Astrocyte (in vitro differentiated cells and primary cell): ENCODE data around the gene CR1L. TPM values are rescaled to one million over a fixed set of nuclear protein-coding genes. Genes with fewer than 3 reads are reported as not detected.
"Not testable (repeated sequence)": the region's sequence is repeated elsewhere in the genome, so short reads cannot be mapped to it uniquely, and the experiment has no call there.

Experiments
- DNase-seq: peaks from one replicate; pipeline ENCODE4 v3.0.0-alpha.2; 2010; ENCODE audit warnings: low read depth
- FAIRE-seq: peaks from 2 replicates; lab custom pipeline; 2011; peaks lifted over from hg19 to GRCh38; lab: Jason Lieb, UNC
- H2AFZ ChIP-seq: 2 replicates; pipeline ENCODE4 v1.6.0; 2012; ENCODE audit warnings: low read depth, low read length, inconsistent platforms
- H3K27ac ChIP-seq: 2 replicates; pipeline ENCODE4 v1.5.1; 2011; ENCODE audit warnings: low read depth, low read length, inconsistent platforms
- H3K27me3 ChIP-seq: 2 replicates; pipeline ENCODE4 v1.6.0; 2011; ENCODE audit warnings: low read length, inconsistent platforms; ENCODE audit not compliant: insufficient read depth
- H3K36me3 ChIP-seq: 2 replicates; pipeline ENCODE4 v1.5.1; 2011; ENCODE audit warnings: low read length, inconsistent platforms; ENCODE audit not compliant: insufficient read depth
- H3K4me1 ChIP-seq: 2 replicates; pipeline ENCODE4 v1.5.1; 2011; ENCODE audit warnings: low read length, inconsistent platforms; ENCODE audit not compliant: insufficient read depth
- H3K4me2 ChIP-seq: 2 replicates; pipeline ENCODE4 v1.6.0; 2012; ENCODE audit warnings: low read length, inconsistent platforms
- H3K4me3 ChIP-seq: 2 replicates; pipeline ENCODE4 v1.5.1; 2011; ENCODE audit warnings: low read depth, mild to moderate bottlenecking, low read length, inconsistent platforms; ENCODE audit not compliant: insufficient read depth
- H3K79me2 ChIP-seq: 2 replicates; pipeline ENCODE4 v1.6.0; 2012; ENCODE audit warnings: mild to moderate bottlenecking, low read length, inconsistent platforms; ENCODE audit not compliant: insufficient read depth
- H3K9ac ChIP-seq: 2 replicates; pipeline ENCODE4 v1.6.0; 2012; ENCODE audit warnings: mild to moderate bottlenecking, low read length, inconsistent platforms
- H3K9me3 ChIP-seq: 2 replicates; pipeline ENCODE4 v1.5.1; 2012; ENCODE audit warnings: low read depth, mild to moderate bottlenecking, low read length, inconsistent platforms; ENCODE audit not compliant: insufficient read depth
- H4K20me1 ChIP-seq: 2 replicates; pipeline ENCODE4 v1.6.0; 2012; ENCODE audit warnings: low read length, inconsistent platforms; ENCODE audit not compliant: insufficient read depth
- H3K27ac Mint-ChIP-seq: one replicate; pipeline ENCODE4 v1.8.0; 2021; ENCODE audit warnings: mild to moderate bottlenecking, mixed read lengths; ENCODE audit not compliant: unreplicated experiment
- H3K27me3 Mint-ChIP-seq: one replicate; pipeline ENCODE4 v1.8.0; 2021; ENCODE audit warnings: low read depth, mixed read lengths; ENCODE audit not compliant: unreplicated experiment
- H3K36me3 Mint-ChIP-seq: one replicate; pipeline ENCODE4 v1.8.0; 2021; ENCODE audit warnings: low read depth, mixed read lengths; ENCODE audit not compliant: unreplicated experiment
- H3K4me1 Mint-ChIP-seq: one replicate; pipeline ENCODE4 v1.8.0; 2021; ENCODE audit warnings: low read depth, mixed read lengths; ENCODE audit not compliant: unreplicated experiment
- H3K4me3 Mint-ChIP-seq: one replicate; pipeline ENCODE4 v1.8.0; 2021; ENCODE audit warnings: mild to moderate bottlenecking, moderate library complexity, mixed read lengths; ENCODE audit not compliant: unreplicated experiment
- H3K9me3 Mint-ChIP-seq: one replicate; pipeline ENCODE4 v1.8.0; 2021; ENCODE audit warnings: mild to moderate bottlenecking, mixed read lengths; ENCODE audit not compliant: unreplicated experiment
- CTCF ChIP-seq: IDR thresholded peaks from 2 replicates; pipeline ENCODE4 v1.5.1; 2011; ENCODE audit warnings: low read depth, mild to moderate bottlenecking, inconsistent platforms, low read length, moderate library complexity; ENCODE audit not compliant: insufficient read depth
- EZH2 ChIP-seq: IDR thresholded peaks from 2 replicates; pipeline ENCODE4 v1.6.1; 2012; ENCODE audit warnings: mild to moderate bottlenecking, low read length, inconsistent platforms; ENCODE audit not compliant: insufficient read depth
- total RNA-seq: library from RNA; stranded (reverse); gene quantifications from 2 replicates; pipeline ENCODE4 v1.2.1, GENCODE V29; 2021

CR1L gene
- total RNA-seq, 1 donor from 2014 or later = not detected

GRCh38 chr1:207619871-207620542 is 24.9 kb upstream of the CR1L start:
- Mint-ChIP-seq H3K36me3 (no peaks in the 10 kb centered on the region), H3K27me3 (peaks cover 3% of the 10 kb centered on the region), H3K4me1 (no peaks in the 10 kb centered on the region), H3K9me3 (no peaks in the 10 kb centered on the region), H3K4me3 (no peak overlapping the region), H3K27ac (no peak overlapping the region)
- H3K27ac ChIP-seq = no peak overlapping the region
- DNase-seq (peak; percentile 6), FAIRE-seq (peak; percentile 37)
- no peak for TF ChIP-seq EZH2
- TF ChIP-seq CTCF = peak; percentile 73
- no peak overlapping the region for H2AFZ ChIP-seq
- H3K9ac ChIP-seq = no peak overlapping the region
- H3K36me3 ChIP-seq = no peaks in the 10 kb centered on the region
- H3K9me3 ChIP-seq = no peaks in the 10 kb centered on the region
- H3K4me1 ChIP-seq = no peaks in the 10 kb centered on the region
- H4K20me1 ChIP-seq = no peaks in the 10 kb centered on the region
- no peak overlapping the region for H3K4me3 ChIP-seq
- H3K27me3 ChIP-seq = peaks cover 2% of the 10 kb centered on the region
- H3K4me2 ChIP-seq = no peak overlapping the region
- no peaks in the 10 kb centered on the region for H3K79me2 ChIP-seq

- Mint-ChIP-seq H3K27me3 (peaks cover 3% of the 10 kb centered on the region), H3K4me1 (no peaks in the 10 kb centered on the region), H3K36me3 (no peaks in the 10 kb centered on the region), H3K4me3 (no peak overlapping the region), H3K9me3 (no peaks in the 10 kb centered on the region), H3K27ac (no peak overlapping the region)
- H3K9ac ChIP-seq = no peak overlapping the region
- H3K4me3 ChIP-seq = no peak overlapping the region
- no peaks in the 10 kb centered on the region for H4K20me1 ChIP-seq
- H3K36me3 ChIP-seq = no peaks in the 10 kb centered on the region
- no peaks in the 10 kb centered on the region for H3K79me2 ChIP-seq
- FAIRE-seq (no peak), DNase-seq (no peak)
- peaks cover 2% of the 10 kb centered on the region for H3K27me3 ChIP-seq
- H3K4me2 ChIP-seq = no peak overlapping the region
- H2AFZ ChIP-seq = no peak overlapping the region
- H3K9me3 ChIP-seq = no peaks in the 10 kb centered on the region
- no peak overlapping the region for H3K27ac ChIP-seq
- no peak for TF ChIP-seq EZH2
- no peak for TF ChIP-seq CTCF
- H3K4me1 ChIP-seq = no peaks in the 10 kb centered on the region
These were observed 24.4 kb upstream of the CR1L start for GRCh38 chr1:207620543-207620893.

- not testable (repeated sequence) for H3K36me3 Mint-ChIP-seq
These were observed 19.3 kb upstream of the CR1L start for GRCh38 chr1:207625504-207626071.

More at GRCh38 chr1:207625504-207626071, 19.3 kb upstream of the CR1L start:
- FAIRE-seq = peak; percentile 13
- not testable (repeated sequence) for H3K9ac ChIP-seq, H4K20me1 ChIP-seq, H3K36me3 ChIP-seq, H3K79me2 ChIP-seq, DNase-seq, H3K27me3 ChIP-seq, H3K27ac Mint-ChIP-seq, H3K27ac ChIP-seq, H2AFZ ChIP-seq, H3K4me3 ChIP-seq, H3K4me3 Mint-ChIP-seq, H3K27me3 Mint-ChIP-seq, H3K9me3 Mint-ChIP-seq, H3K4me1 ChIP-seq, H3K9me3 ChIP-seq, H3K4me1 Mint-ChIP-seq
- peak overlapping the region; percentile 22 for H3K4me2 ChIP-seq
